Measurements from ENCODE around the gene SLC10A3.

SLC10A3 gene

GRCh38 chrX:154490414-154491083 lies at the start of gene SLC10A3:
SLC10A3 (minus strand) TSS chrX:154490629; CDS start chrX:154488940, 1,689 bp downstream.
- DNase-seq, result peak; percentile 78 to 82

GRCh38 chrX:154539077-154539476 lies 48.6 kb upstream of the SLC10A3 start:
- no peak for DNase-seq

- DNase-seq, result no peak
Measured at GRCh38 chrX:154535892-154536291, 45.5 kb upstream of the SLC10A3 start.

- peak; percentile 79 to 96 for DNase-seq
Measured at GRCh38 chrX:154534526-154535322, 44.3 kb upstream of the SLC10A3 start.

GRCh38 chrX:154532690-154533089 lies 42.3 kb upstream of the SLC10A3 start:
- no peak for DNase-seq

- no peak for DNase-seq
Measured at GRCh38 chrX:154531626-154532025, 41.2 kb upstream of the SLC10A3 start.

GRCh38 chrX:154530286-154530685 lies 39.9 kb upstream of the SLC10A3 start:
- DNase-seq, result no peak

GRCh38 chrX:154529206-154529612 lies 38.8 kb upstream of the SLC10A3 start:
- no peak for DNase-seq

GRCh38 chrX:154526901-154527675 lies 36.7 kb upstream of the SLC10A3 start:
- peak in 1 of 2 donors; percentile 42 for DNase-seq

- no peak for DNase-seq
Measured at GRCh38 chrX:154525606-154526490, 35.4 kb upstream of the SLC10A3 start.

- no peak for DNase-seq
Measured at GRCh38 chrX:154519389-154519788, 29.0 kb upstream of the SLC10A3 start.

GRCh38 chrX:154517101-154517781 lies 26.8 kb upstream of the SLC10A3 start:
- DNase-seq, result no peak

- DNase-seq, result no peak
Measured at GRCh38 chrX:154516656-154517100, 26.2 kb upstream of the SLC10A3 start.

- peak; percentile 89 to 93 for DNase-seq
Measured at GRCh38 chrX:154515966-154516655, 25.7 kb upstream of the SLC10A3 start, which contains the start of gene FAM3A. FAM3A (minus strand) TSS chrX:154516232; CDS start chrX:154515772, 460 bp downstream.

- no peak for DNase-seq
Measured at GRCh38 chrX:154515090-154515965, 24.9 kb upstream of the SLC10A3 start.

GRCh38 chrX:154513716-154514115 lies 23.3 kb upstream of the SLC10A3 start:
- no peak for DNase-seq

GRCh38 chrX:154512879-154513553 lies 22.6 kb upstream of the SLC10A3 start:
- DNase-seq, result no peak

- DNase-seq, result no peak
Measured at GRCh38 chrX:154511761-154512160, 21.3 kb upstream of the SLC10A3 start.

GRCh38 chrX:154509455-154509854 lies 19.0 kb upstream of the SLC10A3 start:
- no peak for DNase-seq

All from stimulated activated CD4-positive, alpha-beta T cell treated with anti-CD3 and anti-CD28 coated beads, Interleukin-2, amount 100 ng/mL, for 48 hours (primary cell).